ENCODE results near the gene SIGLEC10.

DNA sequence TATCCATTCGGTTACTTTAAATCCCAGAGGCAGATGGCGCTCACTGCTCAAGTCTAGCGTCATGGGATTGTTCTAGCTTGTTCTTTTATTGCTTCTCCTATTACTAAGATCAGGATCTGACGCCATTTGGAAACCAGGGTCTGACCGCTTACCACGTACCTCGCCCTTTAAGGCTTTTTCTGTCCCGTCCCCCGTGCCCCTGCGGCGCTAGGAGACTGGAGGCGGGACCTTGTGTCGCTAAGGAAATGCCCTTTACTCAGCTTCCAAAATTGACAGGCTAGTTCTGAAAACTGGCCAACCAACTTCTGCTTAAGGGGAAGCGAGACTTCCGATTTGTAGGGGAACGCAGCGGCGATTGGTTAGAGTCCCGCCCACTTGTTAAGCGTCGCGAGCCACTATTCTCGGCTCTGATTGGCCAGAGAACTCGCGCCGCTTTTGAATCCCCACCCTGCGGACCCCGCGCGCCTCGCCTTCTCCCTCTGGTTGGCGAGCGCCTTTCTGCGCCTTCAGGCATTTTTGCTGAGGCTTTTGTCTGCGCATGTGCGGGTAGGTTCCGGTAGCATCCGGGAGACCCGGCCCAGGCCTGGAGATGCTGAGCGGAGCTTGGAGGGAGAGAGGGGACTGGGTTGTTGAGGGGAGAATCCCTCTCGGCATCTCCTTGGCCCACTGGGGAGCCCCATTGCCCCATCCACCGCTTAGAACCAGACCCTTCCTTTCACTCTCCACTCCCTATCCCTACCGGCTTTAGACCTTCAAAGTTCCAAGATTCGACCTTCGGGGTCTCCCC is 23.2 kb downstream of the SIGLEC10 start:
- TF ChIP-seq, protein P1, sequence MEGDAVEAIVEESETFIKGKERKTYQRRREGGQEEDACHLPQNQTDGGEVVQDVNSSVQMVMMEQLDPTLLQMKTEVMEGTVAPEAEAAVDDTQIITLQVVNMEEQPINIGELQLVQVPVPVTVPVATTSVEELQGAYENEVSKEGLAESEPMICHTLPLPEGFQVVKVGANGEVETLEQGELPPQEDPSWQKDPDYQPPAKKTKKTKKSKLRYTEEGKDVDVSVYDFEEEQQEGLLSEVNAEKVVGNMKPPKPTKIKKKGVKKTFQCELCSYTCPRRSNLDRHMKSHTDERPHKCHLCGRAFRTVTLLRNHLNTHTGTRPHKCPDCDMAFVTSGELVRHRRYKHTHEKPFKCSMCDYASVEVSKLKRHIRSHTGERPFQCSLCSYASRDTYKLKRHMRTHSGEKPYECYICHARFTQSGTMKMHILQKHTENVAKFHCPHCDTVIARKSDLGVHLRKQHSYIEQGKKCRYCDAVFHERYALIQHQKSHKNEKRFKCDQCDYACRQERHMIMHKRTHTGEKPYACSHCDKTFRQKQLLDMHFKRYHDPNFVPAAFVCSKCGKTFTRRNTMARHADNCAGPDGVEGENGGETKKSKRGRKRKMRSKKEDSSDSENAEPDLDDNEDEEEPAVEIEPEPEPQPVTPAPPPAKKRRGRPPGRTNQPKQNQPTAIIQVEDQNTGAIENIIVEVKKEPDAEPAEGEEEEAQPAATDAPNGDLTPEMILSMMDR (IDR thresholded peaks at IDR 0.05; ENCODE audit: low read length), result no peak
- TF ChIP-seq EZH2phosphoT487 (IDR thresholded peaks at IDR 0.05; ENCODE audit: low read length), result no peak
- TF ChIP-seq EZH2 (optimal IDR thresholded peaks at IDR 0.05; ENCODE audit: low read depth, low read length), result no peak
